ENCODE data around the gene C4B. TPM values are rescaled to one million over a fixed set of nuclear protein-coding genes. Genes with fewer than 3 reads are reported as not detected.

Gene C4B
- total and polyA plus RNA-seq, 2 donors (not counting 3 experiments of a cell fraction or from before 2014, with no cell fraction given), result 4.4 to 6.3 TPM

DNA sequence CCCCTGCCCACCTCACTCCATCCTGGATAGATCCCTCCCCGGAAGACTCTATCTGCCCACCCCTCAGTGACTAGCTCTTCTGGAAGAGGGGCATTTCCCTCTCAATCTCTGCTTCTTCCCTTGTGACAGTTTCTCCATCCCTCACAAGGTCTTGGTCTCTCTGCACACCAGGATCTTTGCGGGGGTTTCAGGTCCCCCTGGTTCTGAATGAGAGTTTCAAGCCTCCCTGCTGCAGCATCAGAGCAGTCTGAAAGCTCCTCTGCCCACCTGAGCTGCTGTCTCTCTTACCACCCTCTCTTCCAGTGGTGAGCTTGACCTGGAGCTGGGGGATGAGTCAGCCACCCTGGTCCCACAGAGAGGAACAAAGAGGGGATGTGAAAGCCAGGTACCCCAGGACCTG, 70.2 kb downstream of the C4B start:
- Histone ChIP-seq H3K27me3 (ENCODE audit: control insufficient read depth in 2 of 2, insufficient read depth in 2 of 2, low read length in 2 of 2) (peaks cover 4 to 10% of the 10 kb centered on the region in 2 experiments), H3K27ac (ENCODE audit: insufficient read depth, low read depth, low read length) (no peak overlapping the region), H3K4me1 (ENCODE audit: control insufficient read depth, extremely low read depth, insufficient read depth, low read length) (no peaks in the 10 kb centered on the region), H3K9me3 (replicated peaks; ENCODE audit: control insufficient read depth, insufficient read depth, low read length) (no peaks in the 10 kb centered on the region), H2AFZ (ENCODE audit: low read depth, low read length) (no peak overlapping the region), H4K20me1 (replicated peaks; ENCODE audit: control insufficient read depth, extremely low read depth, insufficient read depth, low read length) (no peaks in the 10 kb centered on the region), H3K4me2 (ENCODE audit: insufficient read depth, low read length) (no peak overlapping the region), H3K79me2 (ENCODE audit: control insufficient read depth, insufficient read depth, low read length) (no peaks in the 10 kb centered on the region), H3K9ac (replicated peaks; ENCODE audit: extremely low read depth, insufficient read depth, low read length) (no peak overlapping the region), H3K9me1 (replicated peaks; ENCODE audit: control insufficient read depth, extremely low read depth, insufficient read depth, low read length) (no peaks in the 10 kb centered on the region), H3K36me3 (ENCODE audit: control insufficient read depth in 2 of 2, extremely low read depth in 1 of 2, insufficient read depth in 2 of 2, low read length in 2 of 2) (no peaks in the 10 kb centered on the region), H3K4me3 (replicated peaks in 1 of 3; ENCODE audit: insufficient read depth in 1 of 3, low read depth in 1 of 3, low read length in 3 of 3) (no peak overlapping the region)
- CTCF ChIA-PET, result no interaction called here
- no peak for TF ChIP-seq MYC (IDR thresholded peaks at IDR 0.05; ENCODE audit: low read depth, low read length)
- TF ChIP-seq, protein P1, sequence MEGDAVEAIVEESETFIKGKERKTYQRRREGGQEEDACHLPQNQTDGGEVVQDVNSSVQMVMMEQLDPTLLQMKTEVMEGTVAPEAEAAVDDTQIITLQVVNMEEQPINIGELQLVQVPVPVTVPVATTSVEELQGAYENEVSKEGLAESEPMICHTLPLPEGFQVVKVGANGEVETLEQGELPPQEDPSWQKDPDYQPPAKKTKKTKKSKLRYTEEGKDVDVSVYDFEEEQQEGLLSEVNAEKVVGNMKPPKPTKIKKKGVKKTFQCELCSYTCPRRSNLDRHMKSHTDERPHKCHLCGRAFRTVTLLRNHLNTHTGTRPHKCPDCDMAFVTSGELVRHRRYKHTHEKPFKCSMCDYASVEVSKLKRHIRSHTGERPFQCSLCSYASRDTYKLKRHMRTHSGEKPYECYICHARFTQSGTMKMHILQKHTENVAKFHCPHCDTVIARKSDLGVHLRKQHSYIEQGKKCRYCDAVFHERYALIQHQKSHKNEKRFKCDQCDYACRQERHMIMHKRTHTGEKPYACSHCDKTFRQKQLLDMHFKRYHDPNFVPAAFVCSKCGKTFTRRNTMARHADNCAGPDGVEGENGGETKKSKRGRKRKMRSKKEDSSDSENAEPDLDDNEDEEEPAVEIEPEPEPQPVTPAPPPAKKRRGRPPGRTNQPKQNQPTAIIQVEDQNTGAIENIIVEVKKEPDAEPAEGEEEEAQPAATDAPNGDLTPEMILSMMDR (IDR thresholded peaks at IDR 0.05; ENCODE audit: extremely low read depth in 1 of 2, insufficient read depth in 1 of 2, low read depth in 1 of 2, low read length in 2 of 2), result no peak
- TF ChIP-seq EZH2 (IDR thresholded peaks at IDR 0.05; ENCODE audit: borderline replicate concordance, low read depth, low read length, severe bottlenecking), result no peak
- TF ChIP-seq GATA2 (IDR thresholded peaks at IDR 0.05; ENCODE audit: insufficient read depth, insufficient read length, low read depth, low read length), result no peak
- TF ChIP-seq POLR2AphosphoS5 (IDR thresholded peaks at IDR 0.05; ENCODE audit: insufficient read depth, low read depth, low read length), result no peak
- no peak for TF ChIP-seq FOS (IDR thresholded peaks at IDR 0.05; ENCODE audit: borderline replicate concordance, insufficient read depth, low read length)
- no peak for TF ChIP-seq MAX (IDR thresholded peaks at IDR 0.05; ENCODE audit: insufficient read depth, insufficient read length)
- TF ChIP-seq JUN (IDR thresholded peaks at IDR 0.05; ENCODE audit: borderline replicate concordance, insufficient read depth, insufficient read length, low read depth), result no peak
- TF ChIP-seq POLR2A (IDR thresholded peaks at IDR 0.05; ENCODE audit: low read depth, low read length), result no peak
- dilution Hi-C loops (cut with MboI; ENCODE audit: extremely low pct_ligation_motif_present, low sequenced_read_pairs) (no loop called here), intact Hi-C loops (cut with micrococcal nuclease) (no loop called here)
- POLR2A ChIA-PET, result no interaction called here
- DNase-seq (ENCODE audit: low read depth, low spot score) (no peak), FAIRE-seq (no peak)
- no TSS peak for BruUV-seq (replicated peaks)

Small RNAs within 50 kb of the gene (small RNA-seq; reads per million reads assigned to genes)
- not detected for gene RNA5SP206 (ENCODE audit: insufficient read depth, insufficient read length, low read depth, low replicate concordance)

Other genes with a start within 250 kb of the C4B start
- gene VWA7, start 237.5 kb upstream of the C4B start, total RNA-seq, result 0.25 and 0.51 TPM in 2 replicates
- gene VWA7, start 237.5 kb upstream of the C4B start, polyA plus RNA-seq, result 0.11 and 0.21 TPM in 2 replicates
- 121 and 125 TPM in 2 replicates for gene VARS1, start 219.0 kb upstream of the C4B start, total RNA-seq
- 36.5 and 37.4 TPM in 2 replicates for gene VARS1, start 219.0 kb upstream of the C4B start, polyA plus RNA-seq
- gene LSM2, start 207.8 kb upstream of the C4B start, total RNA-seq, result 78.1 and 78.6 TPM in 2 replicates
- 86.0 and 95.5 TPM in 2 replicates for gene LSM2, start 207.8 kb upstream of the C4B start, polyA plus RNA-seq
- 0.74 and 0.77 TPM in 2 replicates for gene HSPA1L, start 199.5 kb upstream of the C4B start, total RNA-seq
- 0.32 and 0.35 TPM in 2 replicates for gene HSPA1L, start 199.5 kb upstream of the C4B start, polyA plus RNA-seq
- 55.6 and 58.3 TPM in 2 replicates for gene HSPA1A, start 199.3 kb upstream of the C4B start, total RNA-seq
- gene HSPA1A, start 199.3 kb upstream of the C4B start, polyA plus RNA-seq, result 56.0 and 57.2 TPM in 2 replicates
- 49.3 and 54.0 TPM in 2 replicates for gene HSPA1B, start 187.1 kb upstream of the C4B start, total RNA-seq
- gene HSPA1B, start 187.1 kb upstream of the C4B start, polyA plus RNA-seq, result 27.1 and 31.7 TPM in 2 replicates
- 61.3 and 62.8 TPM in 2 replicates for gene NEU1, start 152.0 kb upstream of the C4B start, total RNA-seq
- gene NEU1, start 152.0 kb upstream of the C4B start, polyA plus RNA-seq, result 111 and 115 TPM in 2 replicates
- gene SLC44A4, start 135.8 kb upstream of the C4B start, total RNA-seq, result 0.12 and 0.84 TPM in 2 replicates
- gene SLC44A4, start 135.8 kb upstream of the C4B start, polyA plus RNA-seq, result 0.75 and 1.1 TPM in 2 replicates
- 53.7 and 54.3 TPM in 2 replicates for gene EHMT2, start 117.1 kb upstream of the C4B start, total RNA-seq
- gene EHMT2, start 117.1 kb upstream of the C4B start, polyA plus RNA-seq, result 53.3 and 56.4 TPM in 2 replicates
- 3.5 and 4.9 TPM in 2 replicates for gene ZBTB12, start 112.7 kb upstream of the C4B start, total RNA-seq
- 2.8 and 2.9 TPM in 2 replicates for gene ZBTB12, start 112.7 kb upstream of the C4B start, polyA plus RNA-seq
- 0.60 TPM in 1 of 2 replicates, not detected in the other for gene C2, start 87.1 kb upstream of the C4B start, total RNA-seq
- not detected in 2 replicates for gene C2, start 87.1 kb upstream of the C4B start, polyA plus RNA-seq
- gene CFB, start 68.7 kb upstream of the C4B start, total RNA-seq, result 0.51 and 1.5 TPM in 2 replicates
- 0.87 and 1.0 TPM in 2 replicates for gene CFB, start 68.7 kb upstream of the C4B start, polyA plus RNA-seq
- 68.5 and 71.3 TPM in 2 replicates for gene NELFE, start 55.8 kb upstream of the C4B start, total RNA-seq
- 50.5 and 55.8 TPM in 2 replicates for gene NELFE, start 55.8 kb upstream of the C4B start, polyA plus RNA-seq
- gene SKIC2, start 55.6 kb upstream of the C4B start, total RNA-seq, result 67.8 and 76.7 TPM in 2 replicates
- gene SKIC2, start 55.6 kb upstream of the C4B start, polyA plus RNA-seq, result 52.8 and 55.8 TPM in 2 replicates
- gene DXO, start 42.7 kb upstream of the C4B start, total RNA-seq, result 18.0 and 20.7 TPM in 2 replicates
- 34.9 and 37.7 TPM in 2 replicates for gene DXO, start 42.7 kb upstream of the C4B start, polyA plus RNA-seq
- 4.1 and 5.2 TPM in 2 replicates for gene C4A, start 32.7 kb upstream of the C4B start, total RNA-seq
- 4.4 and 5.7 TPM in 2 replicates for gene C4A, start 32.7 kb upstream of the C4B start, polyA plus RNA-seq
- 0.22 and 0.32 TPM in 2 replicates for gene CYP21A2, start 23.6 kb downstream of the C4B start, total RNA-seq
- gene CYP21A2, start 23.6 kb downstream of the C4B start, polyA plus RNA-seq, result 0.06 and 0.46 TPM in 2 replicates
- gene TNXB, start 94.5 kb downstream of the C4B start, total RNA-seq, result 2.7 and 3.2 TPM in 2 replicates
- gene TNXB, start 94.5 kb downstream of the C4B start, polyA plus RNA-seq, result 0.24 and 0.47 TPM in 2 replicates
- gene ATF6B, start 113.5 kb downstream of the C4B start, total RNA-seq, result 102 and 106 TPM in 2 replicates
- gene ATF6B, start 113.5 kb downstream of the C4B start, polyA plus RNA-seq, result 113 and 115 TPM in 2 replicates
- gene FKBPL, start 115.5 kb downstream of the C4B start, total RNA-seq, result 5.2 and 6.0 TPM in 2 replicates
- gene FKBPL, start 115.5 kb downstream of the C4B start, polyA plus RNA-seq, result 3.4 and 3.5 TPM in 2 replicates
- 0.76 and 1.3 TPM in 2 replicates for gene PRRT1, start 137.1 kb downstream of the C4B start, total RNA-seq
- 0.38 and 0.55 TPM in 2 replicates for gene PRRT1, start 137.1 kb downstream of the C4B start, polyA plus RNA-seq
- gene PPT2, start 139.3 kb downstream of the C4B start, total RNA-seq, result 27.2 and 27.6 TPM in 2 replicates
- gene PPT2, start 139.3 kb downstream of the C4B start, polyA plus RNA-seq, result 44.6 and 47.3 TPM in 2 replicates
- 12.6 and 13.6 TPM in 2 replicates for gene EGFL8, start 149.8 kb downstream of the C4B start, total RNA-seq
- gene EGFL8, start 149.8 kb downstream of the C4B start, polyA plus RNA-seq, result 9.0 and 9.8 TPM in 2 replicates
- gene AGPAT1, start 161.3 kb downstream of the C4B start, total RNA-seq, result 38.4 and 45.1 TPM in 2 replicates
- 132 and 151 TPM in 2 replicates for gene AGPAT1, start 161.3 kb downstream of the C4B start, polyA plus RNA-seq
- 48.0 and 49.2 TPM in 2 replicates for gene RNF5, start 163.6 kb downstream of the C4B start, total RNA-seq
- 96.0 and 100 TPM in 2 replicates for gene RNF5, start 163.6 kb downstream of the C4B start, polyA plus RNA-seq
- gene AGER, start 169.5 kb downstream of the C4B start, total RNA-seq, result 12.0 and 18.5 TPM in 2 replicates
- 4.6 and 5.1 TPM in 2 replicates for gene AGER, start 169.5 kb downstream of the C4B start, polyA plus RNA-seq
- 95.9 and 100 TPM in 2 replicates for gene PBX2, start 175.4 kb downstream of the C4B start, total RNA-seq
- 75.5 and 82.3 TPM in 2 replicates for gene PBX2, start 175.4 kb downstream of the C4B start, polyA plus RNA-seq
- gene GPSM3, start 177.8 kb downstream of the C4B start, total RNA-seq, result 21.6 and 22.8 TPM in 2 replicates
- gene GPSM3, start 177.8 kb downstream of the C4B start, polyA plus RNA-seq, result 19.5 and 24.9 TPM in 2 replicates
- 114 and 120 TPM in 2 replicates for gene NOTCH4, start 209.3 kb downstream of the C4B start, total RNA-seq
- gene NOTCH4, start 209.3 kb downstream of the C4B start, polyA plus RNA-seq, result 41.7 and 41.8 TPM in 2 replicates